Astrocyte (in vitro differentiated cells and primary cell): ENCODE data around the gene UGT2B15.

Experiments used
- EZH2 ChIP-seq: IDR thresholded peaks from 2 replicates; pipeline ENCODE4 v1.6.1; 2012; ENCODE audit warnings: mild to moderate bottlenecking, low read length, inconsistent platforms; ENCODE audit not compliant: insufficient read depth
- TF ChIP-seq, protein P1 (sequence below): IDR thresholded peaks from 2 replicates; pipeline ENCODE4 v1.5.1; 2011; ENCODE audit warnings: low read depth, mild to moderate bottlenecking, inconsistent platforms, low read length, moderate library complexity; ENCODE audit not compliant: insufficient read depth

DNA sequence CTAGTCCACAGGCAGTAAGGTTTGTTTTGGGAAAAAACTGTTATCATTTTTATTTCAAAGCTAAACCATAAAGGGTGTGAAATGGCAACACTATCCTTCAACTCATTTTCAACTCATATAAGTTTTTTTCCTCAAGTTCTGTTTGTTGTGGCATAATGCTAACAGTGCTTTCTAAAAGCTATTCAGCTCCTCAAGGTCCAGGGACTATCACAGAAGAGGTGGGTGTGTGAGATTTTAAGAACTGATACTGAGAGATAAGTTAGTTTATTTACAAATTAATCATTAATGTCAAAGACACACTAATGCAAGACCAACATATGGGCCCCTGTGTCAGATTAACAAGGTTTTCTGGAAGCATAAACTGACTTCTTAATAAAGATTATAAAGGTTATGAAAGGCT lies 11.8 kb downstream of the UGT2B15 start:
- no peak for TF ChIP-seq EZH2
- TF ChIP-seq, protein P1, sequence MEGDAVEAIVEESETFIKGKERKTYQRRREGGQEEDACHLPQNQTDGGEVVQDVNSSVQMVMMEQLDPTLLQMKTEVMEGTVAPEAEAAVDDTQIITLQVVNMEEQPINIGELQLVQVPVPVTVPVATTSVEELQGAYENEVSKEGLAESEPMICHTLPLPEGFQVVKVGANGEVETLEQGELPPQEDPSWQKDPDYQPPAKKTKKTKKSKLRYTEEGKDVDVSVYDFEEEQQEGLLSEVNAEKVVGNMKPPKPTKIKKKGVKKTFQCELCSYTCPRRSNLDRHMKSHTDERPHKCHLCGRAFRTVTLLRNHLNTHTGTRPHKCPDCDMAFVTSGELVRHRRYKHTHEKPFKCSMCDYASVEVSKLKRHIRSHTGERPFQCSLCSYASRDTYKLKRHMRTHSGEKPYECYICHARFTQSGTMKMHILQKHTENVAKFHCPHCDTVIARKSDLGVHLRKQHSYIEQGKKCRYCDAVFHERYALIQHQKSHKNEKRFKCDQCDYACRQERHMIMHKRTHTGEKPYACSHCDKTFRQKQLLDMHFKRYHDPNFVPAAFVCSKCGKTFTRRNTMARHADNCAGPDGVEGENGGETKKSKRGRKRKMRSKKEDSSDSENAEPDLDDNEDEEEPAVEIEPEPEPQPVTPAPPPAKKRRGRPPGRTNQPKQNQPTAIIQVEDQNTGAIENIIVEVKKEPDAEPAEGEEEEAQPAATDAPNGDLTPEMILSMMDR = no peak
